ENCODE measurements around the gene RMI2.

The RMI2 gene

DNA sequence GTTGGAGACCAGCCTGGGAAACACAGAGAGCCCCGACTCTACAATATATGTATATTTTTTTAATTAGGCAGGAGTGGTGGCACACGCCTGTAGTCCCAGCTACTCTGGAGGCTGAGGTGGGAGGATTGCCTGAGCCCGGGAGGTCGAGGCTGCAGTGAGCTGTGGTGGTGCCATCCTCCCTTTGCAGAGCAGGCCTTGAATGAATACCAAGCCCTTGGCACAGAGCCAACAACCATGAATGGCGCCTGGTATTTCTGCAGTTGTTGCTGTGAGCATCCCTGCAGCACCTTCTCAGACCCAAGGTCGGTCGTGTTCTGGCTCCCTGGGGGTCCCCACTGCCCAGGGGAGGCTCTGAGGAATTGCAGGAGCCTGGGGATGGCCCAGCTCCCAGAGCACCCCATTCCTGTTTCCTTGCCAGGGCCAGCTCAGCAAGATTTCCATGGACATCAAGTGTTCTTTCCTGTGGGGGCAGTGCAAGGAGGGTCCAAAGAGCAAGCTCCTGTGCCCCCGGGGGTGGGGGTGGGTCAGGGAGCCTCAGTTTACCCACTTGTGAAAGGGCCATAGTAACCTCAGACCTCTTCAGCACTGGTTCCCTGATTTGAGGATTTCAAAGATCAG is 25.6 kb upstream of the RMI2 start:
- no peak overlapping the region for H3K4me3 ChIP-seq (ENCODE audit: low read depth, low read length)
- TF ChIP-seq, protein P1, sequence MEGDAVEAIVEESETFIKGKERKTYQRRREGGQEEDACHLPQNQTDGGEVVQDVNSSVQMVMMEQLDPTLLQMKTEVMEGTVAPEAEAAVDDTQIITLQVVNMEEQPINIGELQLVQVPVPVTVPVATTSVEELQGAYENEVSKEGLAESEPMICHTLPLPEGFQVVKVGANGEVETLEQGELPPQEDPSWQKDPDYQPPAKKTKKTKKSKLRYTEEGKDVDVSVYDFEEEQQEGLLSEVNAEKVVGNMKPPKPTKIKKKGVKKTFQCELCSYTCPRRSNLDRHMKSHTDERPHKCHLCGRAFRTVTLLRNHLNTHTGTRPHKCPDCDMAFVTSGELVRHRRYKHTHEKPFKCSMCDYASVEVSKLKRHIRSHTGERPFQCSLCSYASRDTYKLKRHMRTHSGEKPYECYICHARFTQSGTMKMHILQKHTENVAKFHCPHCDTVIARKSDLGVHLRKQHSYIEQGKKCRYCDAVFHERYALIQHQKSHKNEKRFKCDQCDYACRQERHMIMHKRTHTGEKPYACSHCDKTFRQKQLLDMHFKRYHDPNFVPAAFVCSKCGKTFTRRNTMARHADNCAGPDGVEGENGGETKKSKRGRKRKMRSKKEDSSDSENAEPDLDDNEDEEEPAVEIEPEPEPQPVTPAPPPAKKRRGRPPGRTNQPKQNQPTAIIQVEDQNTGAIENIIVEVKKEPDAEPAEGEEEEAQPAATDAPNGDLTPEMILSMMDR (IDR thresholded peaks at IDR 0.05; ENCODE audit: low read depth, low read length), result no peak

DNA sequence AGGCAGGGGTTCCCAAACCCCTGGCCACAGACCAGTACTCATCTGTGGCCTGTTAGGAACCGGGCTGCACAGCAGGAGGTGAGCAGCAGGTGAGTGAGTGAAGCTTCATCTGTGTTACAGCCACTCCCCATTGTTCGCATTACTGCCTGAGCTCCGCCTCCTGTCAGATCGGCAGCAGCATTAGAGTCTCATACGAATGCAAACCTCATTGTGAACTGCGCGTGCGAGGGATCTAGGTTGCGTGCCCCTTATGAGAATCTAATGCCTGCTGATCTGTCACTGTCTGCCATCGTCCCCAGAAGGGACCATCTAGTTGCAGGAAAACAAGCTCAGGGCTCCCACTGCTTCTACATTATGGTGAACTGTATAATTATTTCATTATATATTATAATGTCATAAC is 25.1 kb upstream of the RMI2 start:
- TF ChIP-seq, protein P1 (IDR thresholded peaks at IDR 0.05; ENCODE audit: low read depth, low read length), result no peak
- no peak overlapping the region for H3K4me3 ChIP-seq (ENCODE audit: low read depth, low read length)

DNA sequence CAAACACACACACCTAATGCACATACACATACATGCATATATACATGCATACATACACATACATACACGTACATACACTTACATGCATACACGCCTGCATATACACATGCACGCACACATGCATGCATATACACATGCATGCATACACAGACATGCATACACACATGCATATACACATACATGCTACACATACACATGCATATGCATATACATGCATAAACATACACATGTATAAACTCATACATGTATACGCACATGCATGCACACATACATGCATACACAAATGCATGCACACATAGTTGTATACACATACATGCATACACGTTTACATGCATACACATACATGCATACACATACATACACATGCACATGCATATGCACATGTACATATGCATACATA is 23.6 kb upstream of the RMI2 start:
- TF ChIP-seq, protein P1 (IDR thresholded peaks at IDR 0.05; ENCODE audit: low read depth, low read length), result no peak
- H3K4me3 ChIP-seq (ENCODE audit: low read depth, low read length), result no peak overlapping the region

DNA sequence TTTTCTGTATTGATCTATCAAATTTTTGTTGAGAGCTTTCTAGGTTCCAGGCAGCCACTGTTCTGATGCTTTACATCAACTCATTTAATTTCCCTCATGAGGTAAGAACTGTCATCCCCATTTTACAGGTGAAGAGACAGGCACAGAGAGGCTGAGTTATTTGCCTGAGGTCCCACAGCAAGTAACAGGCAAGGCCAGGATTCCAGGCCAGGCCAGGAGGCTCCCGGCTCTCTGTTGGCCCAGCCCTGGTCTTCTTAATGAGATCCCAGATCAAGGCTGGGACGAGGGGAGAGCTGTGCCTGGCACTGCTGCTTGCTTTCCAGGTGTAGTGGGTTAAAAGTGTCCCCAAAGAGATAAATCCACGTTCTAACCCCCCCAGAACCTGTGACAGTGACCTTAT is 22.4 kb upstream of the RMI2 start:
- TF ChIP-seq, protein P1 (IDR thresholded peaks at IDR 0.05; ENCODE audit: low read depth, low read length), result no peak
- no peak overlapping the region for H3K4me3 ChIP-seq (ENCODE audit: low read depth, low read length)

DNA sequence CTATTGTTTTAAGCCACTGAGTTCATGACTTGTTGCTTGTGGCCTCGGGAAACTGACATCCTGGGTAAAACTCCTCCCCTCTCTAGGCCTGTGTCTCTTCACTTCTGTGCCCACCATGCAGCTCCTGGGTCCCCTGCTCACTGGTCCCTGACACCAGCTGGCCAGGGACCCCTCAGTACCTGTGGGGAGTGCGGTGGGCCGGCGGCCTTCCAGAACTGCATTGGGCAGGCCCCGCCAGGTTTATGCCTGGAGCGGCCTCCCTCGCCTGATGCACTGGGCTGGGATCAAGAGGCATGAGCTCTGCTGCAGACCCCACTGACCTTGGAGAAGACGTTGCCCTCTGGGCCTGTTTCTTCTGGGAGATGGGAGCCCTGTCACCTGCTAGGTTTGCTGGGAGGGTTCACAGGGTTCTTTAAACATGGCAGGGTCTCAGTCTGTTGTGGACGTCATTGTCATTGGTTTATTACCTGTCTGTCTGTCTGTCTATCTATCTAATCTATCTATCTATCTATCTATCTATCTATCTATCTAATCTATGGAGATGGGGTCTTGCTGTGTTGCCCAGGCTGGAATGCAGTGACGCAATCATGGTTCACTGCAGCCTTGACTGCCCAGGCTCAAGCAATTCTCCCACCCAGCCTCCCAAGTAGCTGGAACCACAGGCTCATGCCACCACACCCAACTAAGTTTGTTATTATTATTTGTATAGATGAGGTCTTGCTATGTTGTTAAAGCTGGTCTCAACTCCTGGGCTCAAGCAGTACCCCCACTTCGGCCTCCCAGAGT is 21.5 kb upstream of the RMI2 start:
- H3K4me3 ChIP-seq (ENCODE audit: low read depth, low read length), result no peak overlapping the region
- TF ChIP-seq, protein P1 (IDR thresholded peaks at IDR 0.05; ENCODE audit: low read depth, low read length), result no peak

DNA sequence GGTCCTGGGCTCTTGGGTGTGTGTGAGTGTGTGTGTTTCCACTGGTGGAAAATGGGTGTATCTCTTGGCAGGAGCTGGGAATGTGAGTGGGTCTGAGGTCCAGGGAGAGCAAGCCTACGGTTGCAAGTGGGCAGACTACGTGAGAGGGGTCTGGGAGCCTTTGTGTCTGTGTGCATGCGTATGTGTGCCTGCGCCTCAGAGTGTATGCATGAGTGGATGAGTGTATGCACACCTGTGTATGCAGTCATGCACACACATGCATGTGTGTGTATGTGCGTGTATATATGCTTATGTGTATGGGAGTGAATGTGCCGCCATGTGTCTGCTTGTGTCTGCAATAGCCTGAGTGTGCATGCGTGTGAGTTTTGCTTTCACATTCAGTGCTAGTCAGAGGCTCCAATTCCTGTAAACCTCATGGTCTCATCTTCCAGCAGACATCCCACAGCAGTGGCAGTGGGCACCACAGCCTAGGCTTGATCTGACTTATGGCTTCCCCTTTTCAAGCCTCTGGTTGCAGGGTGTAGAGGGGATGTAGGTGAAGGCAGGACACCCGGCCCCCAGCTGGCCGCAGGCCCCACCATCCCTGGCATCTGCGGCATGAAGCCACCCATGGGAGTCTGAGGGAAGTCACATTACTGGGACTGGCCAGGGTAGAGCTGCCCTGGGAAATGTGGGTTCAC is 19.7 kb upstream of the RMI2 start:
- H3K4me3 ChIP-seq (ENCODE audit: low read depth, low read length), result no peak overlapping the region
- TF ChIP-seq, protein P1 (IDR thresholded peaks at IDR 0.05; ENCODE audit: low read depth, low read length), result no peak

Data from WI38 (cell line).